KOPT-K1 (cell line): ENCODE results near the gene MED14.

Source experiments
- H3K27ac ChIP-seq: fragments of 200-600 bp; sonication (generic); 2 replicates; pipeline ENCODE4 v1.5.1; 2016; ENCODE audit warnings: antibody characterized with exemption, mild to moderate bottlenecking, low read depth, low read length; ENCODE audit not compliant: poor library complexity, severe bottlenecking
- H3K36me3 ChIP-seq: fragments of 200-600 bp; sonication (generic); 2 replicates; pipeline ENCODE4 v1.5.1; 2017; ENCODE audit warnings: antibody characterized with exemption, mild to moderate bottlenecking, low read length, moderate library complexity; ENCODE audit not compliant: insufficient read depth
- H3K9me3 ChIP-seq: fragments of 200-600 bp; sonication (generic); 2 replicates; pipeline ENCODE4 v1.5.1; 2017; ENCODE audit warnings: antibody characterized with exemption, low read length, mild to moderate bottlenecking; ENCODE audit not compliant: insufficient read depth, poor library complexity, severe bottlenecking

MED14 gene

DNA sequence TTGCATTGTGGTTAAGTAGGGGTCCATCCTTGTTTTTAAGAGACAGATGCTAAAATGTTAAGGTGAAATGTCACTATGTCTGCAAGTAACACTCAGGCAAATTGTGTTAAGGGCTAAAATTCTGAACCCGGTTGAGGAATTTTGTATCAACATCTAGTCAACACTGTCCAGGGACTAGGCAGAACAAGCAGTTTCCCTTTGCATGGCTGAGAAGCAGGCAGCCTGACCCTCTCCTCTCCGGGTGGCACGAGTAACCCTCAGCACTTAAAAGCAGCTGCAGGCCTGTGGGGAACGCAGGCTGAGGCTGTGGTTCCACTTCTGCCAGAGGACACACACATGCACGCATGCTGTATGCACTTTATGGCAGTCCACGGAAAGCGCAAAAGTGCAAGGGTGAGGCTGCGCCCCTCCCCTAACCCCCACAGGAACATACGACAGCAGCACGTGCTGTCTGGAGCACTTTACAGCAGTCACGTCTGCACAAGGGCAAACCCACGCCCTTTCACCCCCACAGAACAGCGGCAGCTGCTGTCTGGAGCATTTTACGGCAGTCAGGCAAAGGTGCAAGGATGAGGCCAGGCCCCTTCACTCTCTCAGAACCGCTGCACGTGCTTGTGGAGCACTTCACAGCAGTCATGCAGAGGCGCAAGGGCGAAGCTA lies 112.7 kb downstream of the MED14 start:
- H3K36me3 ChIP-seq, result peaks cover 4% of the 10 kb centered on the region
- H3K27ac ChIP-seq, result no peak overlapping the region
- no peaks in the 10 kb centered on the region for H3K9me3 ChIP-seq

DNA sequence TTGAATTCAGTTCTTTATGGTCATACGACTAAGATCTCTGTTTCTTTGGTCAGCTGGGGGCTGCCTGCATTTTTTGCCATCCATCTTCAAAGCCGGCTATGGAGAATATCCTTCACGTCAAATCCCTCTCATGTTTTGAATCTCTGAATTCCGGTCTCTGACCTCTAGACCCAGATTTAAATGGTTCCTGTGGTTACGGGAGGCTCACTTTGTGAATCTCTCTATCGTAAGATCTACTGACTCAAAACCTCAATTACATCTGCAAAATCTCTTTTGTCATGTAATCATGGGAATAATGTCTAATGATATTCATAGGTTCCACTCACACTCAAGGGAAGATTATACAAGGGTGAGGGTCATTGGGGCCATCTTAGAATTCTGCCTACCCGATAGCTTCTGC lies 117.8 kb downstream of the MED14 start:
- H3K36me3 ChIP-seq, result no peaks in the 10 kb centered on the region
- no peak overlapping the region for H3K27ac ChIP-seq
- no peaks in the 10 kb centered on the region for H3K9me3 ChIP-seq

DNA sequence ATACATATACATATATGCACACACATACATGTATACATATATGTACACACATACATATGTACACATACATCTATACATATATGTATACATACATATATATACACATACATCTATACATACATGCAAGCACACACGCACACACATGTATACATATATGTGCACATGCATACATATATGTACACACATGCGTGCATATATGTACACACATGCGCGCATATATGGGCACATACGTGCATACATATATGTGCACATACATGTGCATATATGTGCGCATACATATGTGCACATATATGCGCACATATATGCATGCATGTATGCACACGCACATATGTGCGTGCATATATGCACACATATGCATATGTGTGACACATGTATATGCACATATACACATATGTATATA lies 119.4 kb downstream of the MED14 start:
- Histone ChIP-seq H3K36me3 (no peaks in the 10 kb centered on the region), H3K9me3 (no peaks in the 10 kb centered on the region), H3K27ac (no peak overlapping the region)

DNA sequence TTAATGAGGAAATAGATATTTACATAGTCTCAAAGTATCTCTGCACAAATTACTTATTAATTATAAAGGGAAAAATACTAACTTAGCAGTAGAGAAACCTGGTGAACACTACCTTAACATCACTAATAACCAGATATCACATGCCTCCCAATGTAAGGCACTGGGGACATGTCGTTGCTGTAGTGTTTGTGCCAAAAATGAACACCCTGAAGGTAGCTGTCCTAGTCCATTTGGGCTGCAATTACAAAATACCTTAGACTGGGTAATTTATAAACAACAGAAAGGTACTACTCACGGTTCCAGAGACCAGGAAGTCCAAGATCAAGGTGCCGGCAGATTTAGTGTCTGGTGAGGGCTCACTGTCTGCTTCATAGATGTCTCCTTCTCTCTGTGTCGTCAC lies 122.8 kb downstream of the MED14 start:
- Histone ChIP-seq H3K9me3 (no peaks in the 10 kb centered on the region), H3K36me3 (no peaks in the 10 kb centered on the region), H3K27ac (no peak overlapping the region)

DNA sequence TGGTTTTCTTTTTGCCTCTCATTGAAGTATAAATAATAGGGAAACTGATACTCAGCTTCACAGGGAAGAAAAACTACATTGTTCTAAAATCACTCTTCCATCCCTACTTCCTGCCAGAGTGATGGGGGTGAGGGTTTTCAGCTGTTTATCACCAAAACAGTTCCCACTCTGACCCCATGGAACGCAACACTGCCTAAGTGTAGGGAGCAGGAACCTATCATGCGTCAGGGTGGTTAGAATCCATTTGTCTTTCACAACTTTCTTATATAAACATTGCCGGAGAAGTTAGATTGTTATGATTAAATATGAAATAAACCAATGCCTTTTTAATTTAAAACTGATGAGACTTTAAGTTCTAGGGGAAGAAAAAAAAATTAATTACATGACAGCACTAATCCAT lies 128.0 kb downstream of the MED14 start:
- Histone ChIP-seq H3K9me3 (no peaks in the 10 kb centered on the region), H3K27ac (no peak overlapping the region), H3K36me3 (peaks cover 6% of the 10 kb centered on the region; the same call in 1 of the 2 replicates)

DNA sequence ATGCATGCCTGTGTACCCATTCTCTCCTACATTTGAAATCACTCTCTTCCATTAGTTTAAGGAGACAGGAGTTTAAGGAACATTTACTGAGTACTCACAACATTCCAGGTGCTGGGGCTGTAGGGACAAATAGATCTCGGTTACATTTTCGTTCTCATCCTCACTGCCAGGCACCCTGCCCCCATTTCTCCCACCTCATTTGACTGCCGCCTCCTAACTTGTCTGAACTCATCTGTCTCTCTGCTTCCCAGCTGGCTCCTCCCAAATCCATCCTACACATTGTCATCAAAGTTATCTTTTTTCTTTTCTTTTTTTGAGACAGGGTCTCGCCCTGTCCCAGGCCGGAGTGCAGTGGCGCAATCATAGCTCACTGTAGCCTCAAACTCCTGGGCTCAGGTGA lies 131.9 kb downstream of the MED14 start:
- no peaks in the 10 kb centered on the region for H3K9me3 ChIP-seq

More for the DNA sequence above, 131.9 kb downstream of the MED14 start:
- Histone ChIP-seq H3K36me3 (peaks cover 39% of the 10 kb centered on the region), H3K27ac (no peak overlapping the region)
